Activated CD8-positive, alpha-beta memory T cell treated with anti-CD3 and anti-CD28 coated beads, Interleukin-2, amount 10 ng/mL, durations not matched to agents 7 days and 5 days (primary cell): ENCODE results near the gene HSF4. TPM values are rescaled to one million over a fixed set of nuclear protein-coding genes. Genes with fewer than 3 reads are reported as not detected.

Experiments used
- ATAC-seq: fragments of 150-1000 bp; cut with Tn5 transposase; one replicate; pipeline ENCODE4 v1.10.0; 2021; ENCODE audit warnings: moderate library complexity
- CTCF ChIA-PET: fragments of 350-600 bp; sonication (Branson Sonifier 250); formaldehyde crosslinking; loops from one replicate; lab custom pipeline; 2021; ENCODE audit warnings: antibody characterized with exemption; lab: Charles Lee
- DNase-seq: peaks from one replicate; pipeline ENCODE4 v3.0.0-alpha.2; 2020
- H3K27ac Mint-ChIP-seq: one replicate; pipeline ENCODE4 v1.8.0; 2021; ENCODE audit warnings: mild to moderate bottlenecking, mixed read lengths
- H3K27me3 Mint-ChIP-seq: one replicate; pipeline ENCODE4 v1.8.0; 2021; ENCODE audit warnings: mixed read lengths
- H3K36me3 Mint-ChIP-seq: one replicate; pipeline ENCODE4 v1.8.0; 2021; ENCODE audit warnings: mild to moderate bottlenecking, mixed read lengths
- H3K4me1 Mint-ChIP-seq: one replicate; pipeline ENCODE4 v1.8.0; 2021; ENCODE audit warnings: mixed read lengths
- H3K4me3 Mint-ChIP-seq: one replicate; pipeline ENCODE4 v1.8.0; 2021; ENCODE audit warnings: mild to moderate bottlenecking, moderate library complexity, mixed read lengths
- H3K9me3 Mint-ChIP-seq: one replicate; pipeline ENCODE4 v1.8.0; 2022; ENCODE audit warnings: low read depth, mixed read lengths
- total RNA-seq, 2 experiments: library from RNA; stranded (reverse); gene quantifications; one replicate each; pipeline ENCODE4 v1.2.3, GENCODE V29; 2021

HSF4 gene
- total RNA-seq, 2 experiments from 2014 or later = 15.0 to 43.7 TPM

GRCh38 chr16:67193536-67193935 lies 29.0 kb downstream of the HSF4 start:
- DNase-seq (no peak), ATAC-seq (no peak)
- Mint-ChIP-seq H3K36me3 (peaks cover 41% of the 10 kb centered on the region), H3K27me3 (no peaks in the 10 kb centered on the region), H3K4me3 (peak overlapping the region; percentile 98), H3K4me1 (peaks cover 52% of the 10 kb centered on the region), H3K27ac (peak overlapping the region; percentile 89), H3K9me3 (no peaks in the 10 kb centered on the region)
- CTCF ChIA-PET = interaction anchor here (1.0 to 4.0 kb wide), 13 partner anchors 9 to 363 kb away, joined by 3 to 25 read pairs (median 4); partner anchors contain the start of genes CES3, FBXL8, FHOD1 and MATCAP1

- Mint-ChIP-seq H3K4me1 (peaks cover 52% of the 10 kb centered on the region), H3K9me3 (no peaks in the 10 kb centered on the region), H3K4me3 (peak overlapping the region; percentile 98), H3K27ac (peak overlapping the region; percentile 89), H3K36me3 (peaks cover 41% of the 10 kb centered on the region), H3K27me3 (no peaks in the 10 kb centered on the region)
- ATAC-seq (no peak), DNase-seq (no peak)
- CTCF ChIA-PET = interaction anchor here (1.0 to 4.0 kb wide), 5 partner anchors 9 to 52 kb away, joined by 3 to 25 read pairs (median 3); partner anchors contain the start of gene FHOD1
Measured at GRCh38 chr16:67194260-67194659, 29.7 kb downstream of the HSF4 start.

- H3K4me3 Mint-ChIP-seq = no peak overlapping the region
- DNase-seq = no peak
- no peaks in the 10 kb centered on the region for H3K9me3 Mint-ChIP-seq
- peaks cover 52% of the 10 kb centered on the region for H3K4me1 Mint-ChIP-seq
- peak overlapping the region; percentile 47 for H3K27ac Mint-ChIP-seq
- H3K36me3 Mint-ChIP-seq = peaks cover 46% of the 10 kb centered on the region
- no peaks in the 10 kb centered on the region for H3K27me3 Mint-ChIP-seq
- CTCF ChIA-PET = interaction anchor here (1.0 to 4.0 kb wide), 2 partner anchors 29 to 50 kb away, joined by 3 to 25 read pairs; partner anchors contain the start of gene FHOD1
- ATAC-seq = no peak
Measured at GRCh38 chr16:67195676-67196075, 31.1 kb downstream of the HSF4 start.

- no peaks in the 10 kb centered on the region for H3K9me3 Mint-ChIP-seq
- H3K27ac Mint-ChIP-seq = no peak overlapping the region
- CTCF ChIA-PET = interaction anchor here (0.7 to 3.2 kb wide), 3 partner anchors 11 to 49 kb away, joined by 3 to 19 read pairs (median 9); partner anchors contain the start of gene FHOD1
- peaks cover 48% of the 10 kb centered on the region for H3K36me3 Mint-ChIP-seq
- H3K27me3 Mint-ChIP-seq = no peaks in the 10 kb centered on the region
- ATAC-seq (no peak), DNase-seq (no peak)
- no peak overlapping the region for H3K4me3 Mint-ChIP-seq
- H3K4me1 Mint-ChIP-seq = peaks cover 45% of the 10 kb centered on the region
Measured at GRCh38 chr16:67196881-67197280, 32.3 kb downstream of the HSF4 start.

GRCh38 chr16:67197704-67198103 lies 33.2 kb downstream of the HSF4 start:
- Mint-ChIP-seq H3K4me1 (peaks cover 41% of the 10 kb centered on the region), H3K27ac (no peak overlapping the region), H3K4me3 (no peak overlapping the region), H3K36me3 (peaks cover 46% of the 10 kb centered on the region), H3K27me3 (no peaks in the 10 kb centered on the region), H3K9me3 (no peaks in the 10 kb centered on the region)
- CTCF ChIA-PET = interaction anchor here (0.7 to 3.2 kb wide), 7 partner anchors 11 to 244 kb away, joined by 3 to 19 read pairs (median 5); partner anchors contain the start of gene FHOD1
- ATAC-seq = no peak
- DNase-seq = no peak

GRCh38 chr16:67198238-67198734 lies 33.7 kb downstream of the HSF4 start:
- no peak for DNase-seq
- CTCF ChIA-PET = interaction anchor here (0.8 to 3.2 kb wide), 8 partner anchors 10 to 245 kb away, joined by 3 to 19 read pairs (median 4); partner anchors contain the start of genes FHOD1 and TMEM208
- H3K27me3 Mint-ChIP-seq = no peaks in the 10 kb centered on the region
- H3K36me3 Mint-ChIP-seq = peaks cover 44% of the 10 kb centered on the region
- H3K9me3 Mint-ChIP-seq = no peaks in the 10 kb centered on the region
- H3K4me1 Mint-ChIP-seq = peaks cover 36% of the 10 kb centered on the region
- no peak overlapping the region for H3K4me3 Mint-ChIP-seq
- H3K27ac Mint-ChIP-seq = no peak overlapping the region
- ATAC-seq = peak; percentile 28

GRCh38 chr16:67199011-67199807 lies 34.7 kb downstream of the HSF4 start, which contains the start of gene ELMO3:
ELMO3 (plus strand) TSS chr16:67199131; CDS start chr16:67199327, 196 bp downstream.
- Mint-ChIP-seq H3K9me3 (no peaks in the 10 kb centered on the region), H3K27ac (no peak within 1 kb of the TSS), H3K4me1 (peaks cover 26% of the 10 kb centered on the region), H3K36me3 (peaks cover 39% of the 10 kb centered on the region), H3K27me3 (no peaks in the 10 kb centered on the region), H3K4me3 (no peak within 1 kb of the TSS)
- CTCF ChIA-PET = interaction anchor here (1.0 to 3.2 kb wide), 5 partner anchors 9 to 246 kb away, joined by 4 to 19 read pairs (median 6); partner anchors contain the start of genes FHOD1 and TMEM208
- DNase-seq (no peak), ATAC-seq (no peak)

GRCh38 chr16:67199808-67200198 lies 35.3 kb downstream of the HSF4 start:
- peaks cover 20% of the 10 kb centered on the region for H3K4me1 Mint-ChIP-seq
- CTCF ChIA-PET = interaction anchor here (2.7 kb wide), 1 partner anchor 9 kb away, joined by 9 read pairs; no protein-coding TSS in a partner anchor
- H3K4me3 Mint-ChIP-seq = no peak overlapping the region
- H3K36me3 Mint-ChIP-seq = peaks cover 35% of the 10 kb centered on the region
- no peaks in the 10 kb centered on the region for H3K27me3 Mint-ChIP-seq
- DNase-seq = no peak
- no peaks in the 10 kb centered on the region for H3K9me3 Mint-ChIP-seq
- no peak for ATAC-seq
- H3K27ac Mint-ChIP-seq = no peak overlapping the region

- ATAC-seq = no peak
- no peaks in the 10 kb centered on the region for H3K9me3 Mint-ChIP-seq
- H3K36me3 Mint-ChIP-seq = peaks cover 29% of the 10 kb centered on the region
Measured at GRCh38 chr16:67200491-67200890, 35.9 kb downstream of the HSF4 start.

GRCh38 chr16:67201411-67202345 lies 37.1 kb downstream of the HSF4 start:
- H3K9me3 Mint-ChIP-seq = no peaks in the 10 kb centered on the region

More at GRCh38 chr16:67200491-67200890, 35.9 kb downstream of the HSF4 start:
- CTCF ChIA-PET = no interaction called here
- Mint-ChIP-seq H3K4me1 (peaks cover 15% of the 10 kb centered on the region), H3K27me3 (no peaks in the 10 kb centered on the region), H3K27ac (no peak overlapping the region), H3K4me3 (no peak overlapping the region)
- no peak for DNase-seq

GRCh38 chr16:67202426-67202825 lies 37.9 kb downstream of the HSF4 start:
- Mint-ChIP-seq H3K4me1 (no peaks in the 10 kb centered on the region), H3K36me3 (peaks cover 14% of the 10 kb centered on the region), H3K27me3 (no peaks in the 10 kb centered on the region), H3K9me3 (no peaks in the 10 kb centered on the region), H3K27ac (no peak overlapping the region), H3K4me3 (no peak overlapping the region)
- ATAC-seq = no peak
- DNase-seq = no peak
- CTCF ChIA-PET = interaction anchor here (1.2 kb wide), 1 partner anchor 9 kb away, joined by 3 read pairs; no protein-coding TSS in a partner anchor

More at GRCh38 chr16:67201411-67202345, 37.1 kb downstream of the HSF4 start:
- ATAC-seq (no peak), DNase-seq (no peak)
- Mint-ChIP-seq H3K27ac (no peak overlapping the region), H3K36me3 (peaks cover 19% of the 10 kb centered on the region), H3K4me3 (no peak overlapping the region), H3K4me1 (peaks cover 4% of the 10 kb centered on the region), H3K27me3 (no peaks in the 10 kb centered on the region)
- CTCF ChIA-PET = no interaction called here

GRCh38 chr16:67202956-67203493 lies 38.5 kb downstream of the HSF4 start:
- Mint-ChIP-seq H3K27ac (no peak overlapping the region), H3K4me3 (no peak overlapping the region), H3K4me1 (no peaks in the 10 kb centered on the region), H3K9me3 (no peaks in the 10 kb centered on the region), H3K36me3 (peaks cover 9% of the 10 kb centered on the region), H3K27me3 (no peaks in the 10 kb centered on the region)
- CTCF ChIA-PET = interaction anchor here (1.2 kb wide), 1 partner anchor 9 kb away, joined by 3 read pairs; no protein-coding TSS in a partner anchor
- no peak for ATAC-seq
- DNase-seq = no peak
